HCT116 (cell line): ENCODE results near the gene MYDGF. TPM values are rescaled to one million over a fixed set of nuclear protein-coding genes. Genes with fewer than 3 reads are reported as not detected.
A peak's percentile ranks its signal among the peaks of the same experiment; 100 is the strongest.

Source experiments
- ATAC-seq: fragments of 200-7000 bp; cut with Tn5 transposase; 2 replicates; pipeline ENCODE4 v1.9.1; 2020; ENCODE audit warnings: mild to moderate bottlenecking, moderate library complexity
- BruUV-seq: library from RNA; stranded (reverse); fragments of 400-500 nt; replicated peaks from 2 replicates; lab custom pipeline; 2021; lab: Mats Ljungman, UMichigan
- CTCF ChIA-PET: fragments of 300-600 bp; sonication (Branson Sonifier 250); formaldehyde crosslinking; loops from one replicate; lab custom pipeline; 2021; ENCODE audit warnings: antibody characterized with exemption; lab: Charles Lee
- POLR2A ChIA-PET: fragments of 300-600, 350-600 bp; sonication (Branson Sonifier 250); formaldehyde crosslinking; loops from one replicate; lab custom pipeline; 2021; ENCODE audit warnings: antibody characterized with exemption; lab: Charles Lee
- RAD21 ChIA-PET, 2 experiments: fragments of 300-600 bp; sonication (Branson Sonifier 250); formaldehyde crosslinking; loops; one replicate each; lab custom pipeline; 2023; ENCODE audit warnings: low total read pairs in 2 of 2; ENCODE audit not compliant: uncharacterized antibody in 2 of 2, unreplicated experiment in 2 of 2, low non-redundant PET in 1 of 2; lab: Charles Lee
- DNase-seq: peaks from one replicate; pipeline ENCODE4 v3.0.0-alpha.2; 2010; ENCODE audit warnings: low read depth, low spot score
- H2AFZ ChIP-seq: fragments of 200-600 bp; shearing (Covaris generic), sonication (generic); 2 replicates; pipeline ENCODE4 v1.6.1; 2017; ENCODE audit warnings: low read depth, mixed run types, mixed read lengths, antibody characterized with exemption, low read length; ENCODE audit not compliant: poor library complexity, severe bottlenecking
- H3K27ac ChIP-seq: 2 replicates; pipeline ENCODE4 v1.5.1; 2012; ENCODE audit warnings: low read depth, low read length
- H3K27me3 ChIP-seq: fragments of 200-600 bp; sonication (generic); 2 replicates; pipeline ENCODE4 v1.6.1; 2016; ENCODE audit warnings: mixed run types, low read length, mixed read lengths; ENCODE audit not compliant: insufficient read depth
- H3K36me3 ChIP-seq, 2 experiments: fragments of 200-500 bp in 1 of 2; fragments of 200-600 bp in 1 of 2; sonication (Bioruptor generic) in 1 of 2; sonication (generic) in 1 of 2; 2 replicates each; pipeline versions ENCODE4 v1.5.1 to v1.6.1; 2014 to 2016; ENCODE audit warnings: low read length in 2 of 2, inconsistent platforms in 1 of 2, mixed read lengths in 1 of 2, mixed run types in 1 of 2; ENCODE audit not compliant: insufficient read depth in 2 of 2, control insufficient read depth in 1 of 2
- H3K4me1 ChIP-seq, 2 experiments: fragments of 200-600 bp in 1 of 2; sonication (generic) in 1 of 2; 2 replicates each; pipeline versions ENCODE4 v1.5.1 to v1.6.1; 2012 to 2017; ENCODE audit warnings: low read length in 2 of 2, inconsistent platforms in 1 of 2, mild to moderate bottlenecking in 1 of 2, mixed read lengths in 1 of 2, mixed run types in 1 of 2, moderate library complexity in 1 of 2; ENCODE audit not compliant: insufficient read depth in 2 of 2, control insufficient read depth in 1 of 2
- H3K4me2 ChIP-seq: fragments of 200-600 bp; sonication (generic); 2 replicates; pipeline ENCODE4 v1.6.1; 2017; ENCODE audit warnings: mixed run types, low read length, mixed read lengths
- H3K4me3 ChIP-seq, 2 experiments: fragments of 200-600 bp in 1 of 2; sonication (generic) in 1 of 2; replicated peaks in 1 of 2; 2 replicates each; pipeline ENCODE4 v1.5.1; 2011 to 2016; ENCODE audit warnings: low read length in 2 of 2, control low read depth in 1 of 2, low read depth in 1 of 2, mild to moderate bottlenecking in 1 of 2, mixed read lengths in 1 of 2, mixed run types in 1 of 2
- H3K79me2 ChIP-seq: fragments of 200-600 bp; sonication (generic); 2 replicates; pipeline ENCODE4 v1.6.1; 2017; ENCODE audit warnings: mild to moderate bottlenecking, mixed run types, low read length, moderate library complexity, mixed read lengths; ENCODE audit not compliant: insufficient read depth
- H3K9ac ChIP-seq: fragments of 200-600 bp; sonication (generic); 2 replicates; pipeline ENCODE4 v1.6.1; 2016; ENCODE audit warnings: low read length, mixed read lengths
- H3K9me2 ChIP-seq: fragments of 200-600 bp; sonication (generic), shearing (Covaris generic); 2 replicates; pipeline ENCODE4 v1.6.1; 2017; ENCODE audit warnings: mixed run types, mild to moderate bottlenecking, moderate library complexity; ENCODE audit not compliant: insufficient read depth
- H3K9me3 ChIP-seq, 2 experiments: fragments of 200-500 bp in 1 of 2; fragments of 200-600 bp in 1 of 2; sonication (Bioruptor generic) in 1 of 2; sonication (generic) in 1 of 2; 2 replicates each; pipeline ENCODE4 v1.6.1; 2014 to 2017; ENCODE audit warnings: low read length in 2 of 2, mixed read lengths in 2 of 2, inconsistent platforms in 1 of 2, low read depth in 1 of 2, mild to moderate bottlenecking in 1 of 2, mixed run types in 1 of 2, moderate library complexity in 1 of 2; ENCODE audit not compliant: control insufficient read depth in 1 of 2, insufficient read depth in 1 of 2
- H4K20me1 ChIP-seq: fragments of 200-600 bp; sonication (generic), shearing (Covaris generic); 2 replicates; pipeline ENCODE4 v1.6.1; 2017; ENCODE audit warnings: mixed run types, mild to moderate bottlenecking, moderate library complexity; ENCODE audit not compliant: insufficient read depth
- JUND ChIP-seq: IDR thresholded peaks from 2 replicates; pipeline ENCODE4 v1.6.1; 2012
- intact Hi-C: fragments of 100-400 bp; cut with micrococcal nuclease; formaldehyde crosslinking; loops from 2 replicates; pipeline ENCODE4 v1.10.0; 2022
- total RNA-seq: library from RNA; stranded (reverse); gene quantifications from one replicate; pipeline ENCODE4 v1.2.1, GENCODE V29; 2021; ENCODE audit not compliant: unreplicated experiment

The MYDGF gene
- total RNA-seq, 1 experiment from 2014 or later, result 110 TPM

DNA sequence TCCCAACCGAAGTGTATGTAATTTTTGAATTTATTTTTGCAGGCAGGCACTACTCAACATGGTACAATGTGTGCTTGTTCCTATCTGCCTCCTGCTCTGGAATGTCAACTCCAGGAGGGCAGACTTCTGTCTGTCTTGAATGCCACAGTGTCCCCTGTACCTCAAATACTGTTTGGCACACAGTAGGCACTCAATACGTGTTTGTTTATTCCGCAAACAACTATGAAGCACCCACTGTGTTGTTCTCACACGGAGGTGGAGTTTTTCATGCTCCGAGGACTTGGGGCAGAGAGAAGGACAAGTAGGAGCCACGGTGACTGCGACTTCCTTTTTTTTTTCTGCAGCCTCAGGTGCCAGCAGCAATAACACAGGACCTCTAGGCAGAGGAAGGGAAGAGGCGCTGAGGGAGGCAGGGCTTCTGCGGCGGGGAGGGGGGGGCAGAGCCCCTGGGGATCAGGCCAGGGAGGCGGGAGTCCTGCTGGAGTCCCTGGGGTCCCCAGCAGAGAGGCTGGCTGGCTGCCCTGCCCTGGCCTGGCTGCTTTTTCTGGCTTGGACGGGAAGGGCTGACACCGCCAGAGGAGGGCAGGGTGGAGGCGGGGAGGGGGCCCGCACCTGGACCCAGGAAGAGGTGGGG, 60.1 kb downstream of the MYDGF start:
- Histone ChIP-seq H3K79me2 (no peaks in the 10 kb centered on the region), H3K27ac (no peak overlapping the region)
- TF ChIP-seq JUND, result no peak
- TF ChIP-seq, all 23 proteins: peak for 0
- no peaks in the 10 kb centered on the region for H3K9me2 ChIP-seq
- H3K4me2 ChIP-seq, result no peak overlapping the region
- H4K20me1 ChIP-seq, result no peaks in the 10 kb centered on the region
- DNase-seq, result no peak
- intact Hi-C loops, result no loop called here
- H3K4me3 ChIP-seq, result no peak overlapping the region
- no peak overlapping the region for H2AFZ ChIP-seq
- 0 out of 2 replicates have a peak, but pooled peaks cover 4% of the 10 kb centered on the region for H3K27me3 ChIP-seq
- H3K9ac ChIP-seq, result no peak overlapping the region
- ChIA-PET POLR2A (no interaction called here), CTCF (no interaction called here), RAD21 (no interaction called here)
- BruUV-seq, result no TSS peak
- peak; percentile 27 for ATAC-seq
- no peaks in the 10 kb centered on the region for H3K36me3 ChIP-seq
- no peaks in the 10 kb centered on the region for H3K9me3 ChIP-seq
- no peaks in the 10 kb centered on the region for H3K4me1 ChIP-seq

Other genes with a start within 250 kb of the MYDGF start
- 76.5 TPM for gene UBXN6, start 212.5 kb downstream of the MYDGF start, total RNA-seq
- 75.2 TPM for gene HDGFL2, start 198.0 kb downstream of the MYDGF start, total RNA-seq
- 2.3 TPM for gene PLIN4, start 151.9 kb downstream of the MYDGF start, total RNA-seq
- 8.1 TPM for gene PLIN5, start 135.1 kb downstream of the MYDGF start, total RNA-seq
- 1.3 TPM for gene LRG1, start 130.3 kb downstream of the MYDGF start, total RNA-seq
- 58.4 TPM for gene SEMA6B, start 110.7 kb downstream of the MYDGF start, total RNA-seq
- gene TNFAIP8L1, start 30.8 kb downstream of the MYDGF start, total RNA-seq, result 22.2 TPM
- gene DPP9, start 53.5 kb upstream of the MYDGF start, total RNA-seq, result 67.6 TPM
- gene FEM1A, start 121.4 kb upstream of the MYDGF start, total RNA-seq, result 17.7 TPM
- gene TICAM1, start 161.4 kb upstream of the MYDGF start, total RNA-seq, result 28.7 TPM
- 207 TPM for gene PLIN3, start 197.3 kb upstream of the MYDGF start, total RNA-seq
- not detected for gene ARRDC5, start 232.6 kb upstream of the MYDGF start, total RNA-seq
- 109 TPM for gene UHRF1, start 239.2 kb upstream of the MYDGF start, total RNA-seq